Ascending aorta (tissue), 2 donors: ENCODE data around the gene ZMIZ1. TPM values are rescaled to one million over a fixed set of nuclear protein-coding genes. Genes with fewer than 3 reads are reported as not detected.

Experiments used
- DNase-seq, 2 donors: peaks; one replicate each; pipeline ENCODE4 v3.0.0-alpha.2; 2019; ENCODE audit warnings: low spot score in 2 of 2
- H3K27ac ChIP-seq, 2 donors: fragments of 200-600 bp; sonication (generic); one replicate each; pipeline ENCODE4 v1.5.1; 2016 to 2017; ENCODE audit warnings: mild to moderate bottlenecking in 1 of 2
- H3K27me3 ChIP-seq: fragments of 200-600 bp; sonication (generic); one replicate; pipeline ENCODE4 v1.5.1; 2017
- H3K36me3 ChIP-seq, 2 donors: fragments of 200-600 bp; sonication (generic); one replicate each; pipeline ENCODE4 v1.5.1; 2016
- H3K4me1 ChIP-seq, 2 donors: fragments of 200-600 bp; sonication (generic); one replicate each; pipeline ENCODE4 v1.5.1; 2016 to 2017; ENCODE audit warnings: mild to moderate bottlenecking in 1 of 2
- H3K4me3 ChIP-seq, 2 donors: fragments of 200-600 bp; sonication (generic); one replicate each; pipeline ENCODE4 v1.5.1; 2016 to 2017; ENCODE audit warnings: mild to moderate bottlenecking in 1 of 2
- H3K9me3 ChIP-seq, 2 donors: fragments of 200-600 bp; sonication (generic); one replicate each; pipeline ENCODE4 v1.5.1; 2016
- intact Hi-C: fragments of 100-400 bp; cut with DNase I; formaldehyde crosslinking; loops from one replicate; pipeline ENCODE4 v1.15.1; 2023
- total RNA-seq: library from RNA; depleted of rRNA; stranded (reverse); fragments of >200 nt; gene quantifications from one replicate; pipeline ENCODE4 v1.1.0, GENCODE V29; 2016
- TF ChIP-seq, protein P1 (sequence below), 3 experiments: fragments of 200-600 bp in 2 of 3; fragments of 450-650 bp in 1 of 3; sonication (generic) in 2 of 3; IDR thresholded peaks; one replicate each; pipeline ENCODE4 v1.5.1; 2016 to 2019; ENCODE audit warnings: antibody characterized with exemption in 3 of 3, mild to moderate bottlenecking in 1 of 3, moderate library complexity in 1 of 3

Gene ZMIZ1
- total RNA-seq, 1 donor from 2014 or later, result 96.2 TPM

- H3K4me1 ChIP-seq, result peaks cover 54 to 98% of the 10 kb centered on the region in 2 donors
- H3K27me3 ChIP-seq, result no peaks in the 10 kb centered on the region
- no peaks in the 10 kb centered on the region for H3K9me3 ChIP-seq
- no peak for DNase-seq
- H3K4me3 ChIP-seq, result no peak overlapping the region
- H3K36me3 ChIP-seq, result no peaks in the 10 kb centered on the region
- TF ChIP-seq, protein P1, sequence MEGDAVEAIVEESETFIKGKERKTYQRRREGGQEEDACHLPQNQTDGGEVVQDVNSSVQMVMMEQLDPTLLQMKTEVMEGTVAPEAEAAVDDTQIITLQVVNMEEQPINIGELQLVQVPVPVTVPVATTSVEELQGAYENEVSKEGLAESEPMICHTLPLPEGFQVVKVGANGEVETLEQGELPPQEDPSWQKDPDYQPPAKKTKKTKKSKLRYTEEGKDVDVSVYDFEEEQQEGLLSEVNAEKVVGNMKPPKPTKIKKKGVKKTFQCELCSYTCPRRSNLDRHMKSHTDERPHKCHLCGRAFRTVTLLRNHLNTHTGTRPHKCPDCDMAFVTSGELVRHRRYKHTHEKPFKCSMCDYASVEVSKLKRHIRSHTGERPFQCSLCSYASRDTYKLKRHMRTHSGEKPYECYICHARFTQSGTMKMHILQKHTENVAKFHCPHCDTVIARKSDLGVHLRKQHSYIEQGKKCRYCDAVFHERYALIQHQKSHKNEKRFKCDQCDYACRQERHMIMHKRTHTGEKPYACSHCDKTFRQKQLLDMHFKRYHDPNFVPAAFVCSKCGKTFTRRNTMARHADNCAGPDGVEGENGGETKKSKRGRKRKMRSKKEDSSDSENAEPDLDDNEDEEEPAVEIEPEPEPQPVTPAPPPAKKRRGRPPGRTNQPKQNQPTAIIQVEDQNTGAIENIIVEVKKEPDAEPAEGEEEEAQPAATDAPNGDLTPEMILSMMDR (IDR thresholded peaks at IDR 0.05), result no peak
- H3K27ac ChIP-seq, result peak overlapping the region; percentile 87 to 88
- intact Hi-C loops, result loop anchor here (5.0 to 10.0 kb wide), 2 partner anchors 115 to 1052 kb away; partner anchors contain the start of gene ANXA11
Observed at GRCh38 chr10:79152423-79152817, 83.7 kb downstream of the ZMIZ1 start.

DNA sequence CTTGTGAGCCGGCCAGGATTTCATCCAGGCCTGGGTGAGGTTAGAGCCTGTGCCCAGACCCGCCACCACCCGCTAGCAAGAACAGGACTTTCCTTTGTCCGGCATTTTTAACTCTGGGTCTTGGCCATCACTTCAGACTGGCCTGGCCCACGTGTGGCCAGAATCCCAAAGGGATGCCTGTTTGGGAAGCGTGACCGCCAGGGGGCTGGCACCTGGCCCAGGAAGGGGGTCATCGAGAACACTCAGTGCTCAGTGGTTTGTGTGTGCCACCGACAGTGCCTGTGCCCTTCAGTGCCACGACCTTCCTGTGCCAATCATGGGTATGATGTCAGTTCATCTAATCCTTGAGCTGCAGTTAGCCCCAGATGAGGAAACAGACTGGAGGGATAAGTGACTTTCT lies 85.0 kb downstream of the ZMIZ1 start:
- intact Hi-C loops, result loop anchor here (5.0 to 10.0 kb wide), 2 partner anchors 114 to 1051 kb away; partner anchors contain the start of gene ANXA11
- TF ChIP-seq, protein P1 (IDR thresholded peaks at IDR 0.05), result no peak
- Histone ChIP-seq H3K9me3 (no peaks in the 10 kb centered on the region), H3K4me3 (no peak overlapping the region), H3K4me1 (peaks cover 64 to 100% of the 10 kb centered on the region in 2 donors), H3K36me3 (no peaks in the 10 kb centered on the region), H3K27ac (peak overlapping the region; percentile 87 to 88), H3K27me3 (no peaks in the 10 kb centered on the region)
- DNase-seq, result peak; percentile 64 to 92

DNA sequence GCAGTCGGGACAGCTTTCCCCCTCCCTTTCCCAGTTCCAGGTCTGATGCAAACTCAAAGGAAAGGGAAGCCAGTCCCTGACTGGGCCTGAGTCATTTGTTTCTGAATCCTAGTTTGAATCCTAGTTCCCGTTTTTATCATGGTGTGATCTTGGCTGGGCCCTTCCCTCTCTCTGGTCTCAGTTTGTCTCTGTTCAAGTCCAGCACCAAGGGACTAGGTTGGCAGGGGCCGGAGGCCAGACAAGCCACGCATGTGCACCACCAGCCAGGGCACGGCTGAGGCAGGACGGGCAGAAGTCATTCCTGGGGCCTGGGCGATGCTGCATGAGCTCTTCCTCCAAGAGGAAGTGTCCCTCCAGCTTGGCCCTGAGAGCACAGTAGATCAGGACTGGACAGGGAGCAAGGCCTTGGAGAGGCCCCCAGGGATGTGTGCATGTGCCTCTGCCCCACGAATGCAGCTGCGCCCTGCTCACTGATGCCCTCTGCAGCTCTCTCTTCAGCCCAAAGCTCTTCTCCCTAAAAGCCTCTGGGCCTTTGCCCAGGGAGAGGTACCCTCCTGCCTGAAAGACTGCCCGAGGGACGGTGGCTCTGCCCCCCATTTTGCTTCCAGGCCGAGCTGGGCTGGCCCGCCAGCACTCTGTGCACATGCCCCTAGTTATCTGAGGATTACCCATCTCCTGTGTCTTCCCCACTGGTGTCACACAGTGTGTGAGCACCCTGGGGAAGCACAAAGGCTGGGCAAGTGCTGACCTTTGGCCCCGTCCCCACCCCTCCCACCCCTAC lies 86.7 kb downstream of the ZMIZ1 start:
- intact Hi-C loops, result loop anchor here (5.0 to 10.0 kb wide), 3 partner anchors 92 to 1049 kb away; partner anchors contain the start of gene ANXA11
- TF ChIP-seq, protein P1 (IDR thresholded peaks at IDR 0.05), result peak in 1 of 3 experiments; percentile 24
- no peaks in the 10 kb centered on the region for H3K27me3 ChIP-seq
- H3K4me1 ChIP-seq, result peaks cover 56 to 100% of the 10 kb centered on the region in 2 donors
- no peak overlapping the region for H3K4me3 ChIP-seq
- peak in 1 of 2 donors; percentile 84 for DNase-seq
- peak overlapping the region; percentile 87 to 88 for H3K27ac ChIP-seq
- H3K9me3 ChIP-seq, result no peaks in the 10 kb centered on the region
- no peaks in the 10 kb centered on the region for H3K36me3 ChIP-seq

DNA sequence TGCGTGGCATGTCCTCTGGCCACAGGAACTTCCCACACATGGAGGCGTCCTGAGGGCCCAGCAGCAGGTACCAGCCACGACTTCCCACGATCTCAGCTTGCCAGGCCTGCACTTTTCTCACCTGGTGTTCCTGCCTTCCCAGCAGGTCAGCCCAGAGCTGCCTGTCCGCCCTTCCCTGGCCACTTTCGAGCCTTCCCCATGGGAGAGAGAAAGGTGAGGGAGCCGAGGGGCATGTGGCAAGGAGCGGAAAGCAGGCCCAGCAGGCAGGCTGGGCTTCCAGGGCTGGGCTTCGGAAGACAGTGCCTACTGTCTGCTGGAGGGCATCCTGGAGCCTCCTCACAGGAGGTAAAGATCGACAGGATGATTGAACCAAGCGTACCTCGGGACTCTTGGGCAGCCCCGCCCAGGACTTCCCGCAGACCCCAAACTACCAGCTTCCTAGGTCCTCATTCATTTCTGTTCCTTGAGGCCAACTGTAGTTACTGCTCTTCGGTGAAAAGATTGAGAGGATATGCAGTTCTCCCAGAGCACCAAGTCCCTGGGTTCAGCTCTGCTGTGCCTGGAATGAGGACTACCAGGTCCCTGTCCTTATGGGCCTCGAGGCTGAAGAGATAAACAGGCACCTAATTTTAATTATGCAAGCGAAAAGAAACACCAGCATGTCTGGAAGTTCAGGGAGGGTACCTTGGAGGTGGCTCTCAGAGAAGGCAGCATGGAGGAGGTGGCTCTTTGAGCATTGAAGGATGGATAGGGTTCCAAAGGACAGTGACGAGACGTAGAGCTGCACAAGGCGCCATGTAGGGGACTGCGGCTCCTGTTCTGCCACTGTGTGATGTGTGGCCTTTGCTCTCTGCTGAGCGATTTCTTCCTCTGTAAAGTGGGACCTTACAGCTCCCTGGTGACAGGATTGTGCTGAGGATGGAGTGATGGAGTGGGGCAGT lies 87.8 kb downstream of the ZMIZ1 start:
- Histone ChIP-seq H3K27ac (peak overlapping the region; percentile 87 to 88), H3K9me3 (no peaks in the 10 kb centered on the region), H3K36me3 (no peaks in the 10 kb centered on the region), H3K4me1 (peaks cover 61 to 99% of the 10 kb centered on the region in 2 donors), H3K27me3 (no peaks in the 10 kb centered on the region), H3K4me3 (no peak overlapping the region)
- TF ChIP-seq, protein P1 (IDR thresholded peaks at IDR 0.05), result no peak
- intact Hi-C loops, result loop anchor here (5.0 to 10.0 kb wide), 3 partner anchors 91 to 1048 kb away; partner anchors contain the start of gene ANXA11
- DNase-seq, result no peak

DNA sequence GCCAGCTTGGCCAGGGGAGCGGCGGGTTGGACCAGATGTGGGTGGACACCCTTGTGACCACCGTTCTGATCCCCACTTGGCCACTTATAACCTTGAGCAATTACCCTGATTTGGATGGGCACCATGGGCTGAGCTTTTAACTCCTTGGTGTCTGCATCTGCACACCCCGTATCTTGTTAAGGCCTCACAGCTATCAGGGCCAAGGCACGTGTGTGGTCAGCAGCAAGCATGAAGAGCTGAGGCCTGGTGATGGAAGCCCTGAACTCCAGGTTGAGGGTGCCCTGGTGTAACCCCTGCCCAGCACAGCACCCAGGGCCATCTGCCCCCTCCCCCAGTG lies 89.2 kb downstream of the ZMIZ1 start:
- TF ChIP-seq, protein P1 (IDR thresholded peaks at IDR 0.05), result no peak
- no peak for DNase-seq
- Histone ChIP-seq H3K36me3 (no peaks in the 10 kb centered on the region), H3K27ac (peak overlapping the region; percentile 87 to 88), H3K9me3 (no peaks in the 10 kb centered on the region), H3K4me3 (no peak overlapping the region), H3K4me1 (peaks cover 58 to 87% of the 10 kb centered on the region in 2 donors), H3K27me3 (no peaks in the 10 kb centered on the region)
- intact Hi-C loops, result loop anchor here (2.0 to 10.0 kb wide), 5 partner anchors 87 to 1047 kb away; partner anchors contain the start of gene ANXA11
